HEK293T (cell line): Measurements from ENCODE around the gene TBC1D1.
"Not testable (repeated sequence)": the region's sequence is repeated elsewhere in the genome, so short reads cannot be mapped to it uniquely, and the experiment has no call there.

Source experiments
- CTCF ChIA-PET: fragments of 350-600 bp; formaldehyde crosslinking; extraction: SDS; loops from one replicate; lab custom pipeline; 2021; ENCODE audit warnings: antibody characterized with exemption, inconsistent platforms; lab: Yijun Ruan, JAX
- POLR2A ChIA-PET: fragments of 350-600 bp; formaldehyde crosslinking; extraction: SDS; loops from one replicate; lab custom pipeline; 2020; ENCODE audit warnings: antibody characterized with exemption, inconsistent platforms; lab: Yijun Ruan, JAX
- DNase-seq: peaks from one replicate; pipeline ENCODE4 v3.0.0; 2012; ENCODE audit warnings: mixed read lengths; ENCODE audit errors: extremely low spot score
- ARNT ChIP-seq: fragments of 450-650 bp; IDR thresholded peaks from 2 replicates; pipeline ENCODE4 v1.6.1; 2017; ENCODE audit warnings: mild to moderate bottlenecking
- BHLHE40 ChIP-seq: fragments of 450-650 bp; IDR thresholded peaks from 2 replicates; pipeline ENCODE4 v1.6.1; 2016; ENCODE audit warnings: mild to moderate bottlenecking, moderate library complexity, borderline replicate concordance
- CTBP1 ChIP-seq: fragments of 450-650 bp; IDR thresholded peaks from 2 replicates; pipeline ENCODE4 v1.6.1; 2016; ENCODE audit warnings: borderline replicate concordance
- ELF4 ChIP-seq: fragments of 450-650 bp; IDR thresholded peaks from 2 replicates; pipeline ENCODE4 v1.6.1; 2017; ENCODE audit warnings: antibody characterized with exemption
- FOXA1 ChIP-seq: fragments of 450-650 bp; IDR thresholded peaks from 2 replicates; pipeline ENCODE4 v1.6.1; 2016; ENCODE audit warnings: mild to moderate bottlenecking
- FOXK2 ChIP-seq: fragments of 450-650 bp; IDR thresholded peaks from 2 replicates; pipeline ENCODE4 v1.6.1; 2016; ENCODE audit warnings: mild to moderate bottlenecking
- FOXM1 ChIP-seq: fragments of 450-650 bp; IDR thresholded peaks from 2 replicates; pipeline ENCODE4 v1.6.1; 2017; ENCODE audit warnings: mild to moderate bottlenecking, borderline replicate concordance
- HDGF ChIP-seq: fragments of 450-650 bp; IDR thresholded peaks from 2 replicates; pipeline ENCODE4 v1.6.1; 2017; ENCODE audit warnings: antibody characterized with exemption, borderline replicate concordance
- L3MBTL2 ChIP-seq: fragments of 450-650 bp; conservative IDR thresholded peaks from 2 replicates; pipeline ENCODE4 v1.6.1; 2016; ENCODE audit warnings: mild to moderate bottlenecking
- LEF1 ChIP-seq: fragments of 450-650 bp; IDR thresholded peaks from 2 replicates; pipeline ENCODE4 v1.6.1; 2017; ENCODE audit warnings: mild to moderate bottlenecking, borderline replicate concordance
- NFRKB ChIP-seq: fragments of 450-650 bp; IDR thresholded peaks from 2 replicates; pipeline ENCODE4 v1.6.1; 2016; ENCODE audit warnings: mild to moderate bottlenecking, moderate library complexity
- SP1 ChIP-seq: fragments of 450-650 bp; IDR thresholded peaks from 2 replicates; pipeline ENCODE4 v1.6.1; 2017
- SUZ12 ChIP-seq: fragments of 450-650 bp; IDR thresholded peaks from 2 replicates; pipeline ENCODE4 v1.6.1; 2016; ENCODE audit warnings: mild to moderate bottlenecking
- TARDBP ChIP-seq: fragments of 450-650 bp; IDR thresholded peaks from 2 replicates; pipeline ENCODE4 v1.6.1; 2016
- ZNF384 ChIP-seq: fragments of 450-650 bp; IDR thresholded peaks from 2 replicates; pipeline ENCODE4 v1.6.1; 2016
- TF ChIP-seq, protein P1 (sequence below): fragments of 450-650 bp; IDR thresholded peaks from 2 replicates; pipeline ENCODE4 v1.6.1; 2016

Gene TBC1D1

GRCh38 chr4:38014421-38014852 is 123.6 kb downstream of the TBC1D1 start:
- no peak for TF ChIP-seq HDGF
- TF ChIP-seq, protein P1, sequence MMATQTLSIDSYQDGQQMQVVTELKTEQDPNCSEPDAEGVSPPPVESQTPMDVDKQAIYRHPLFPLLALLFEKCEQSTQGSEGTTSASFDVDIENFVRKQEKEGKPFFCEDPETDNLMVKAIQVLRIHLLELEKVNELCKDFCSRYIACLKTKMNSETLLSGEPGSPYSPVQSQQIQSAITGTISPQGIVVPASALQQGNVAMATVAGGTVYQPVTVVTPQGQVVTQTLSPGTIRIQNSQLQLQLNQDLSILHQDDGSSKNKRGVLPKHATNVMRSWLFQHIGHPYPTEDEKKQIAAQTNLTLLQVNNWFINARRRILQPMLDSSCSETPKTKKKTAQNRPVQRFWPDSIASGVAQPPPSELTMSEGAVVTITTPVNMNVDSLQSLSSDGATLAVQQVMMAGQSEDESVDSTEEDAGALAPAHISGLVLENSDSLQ = no peak
- CTCF ChIA-PET = no interaction called here
- DNase-seq = no peak
- POLR2A ChIA-PET = no interaction called here

- DNase-seq = no peak
- ChIA-PET CTCF (no interaction called here), POLR2A (no interaction called here)
- TF ChIP-seq NFRKB (no peak), ARNT (no peak), FOXM1 (no peak), CTBP1 (no peak), ELF4 (no peak), TARDBP (no peak), HDGF (no peak), L3MBTL2 (no peak), LEF1 (no peak), SP1 (no peak), FOXK2 (no peak), ZNF384 (no peak), BHLHE40 (no peak)
- TF ChIP-seq, protein P1 = no peak
Measured at GRCh38 chr4:38015886-38016515, 125.1 kb downstream of the TBC1D1 start.

GRCh38 chr4:38016698-38017097 is 125.8 kb downstream of the TBC1D1 start:
- CTCF ChIA-PET = no interaction called here
- DNase-seq = no peak
- TF ChIP-seq SUZ12 (no peak), FOXK2 (no peak), BHLHE40 (no peak), SP1 (no peak), LEF1 (no peak), FOXM1 (no peak), ARNT (no peak), TARDBP (no peak), HDGF (no peak), NFRKB (no peak), CTBP1 (no peak)
- TF ChIP-seq, protein P1 = no peak
- POLR2A ChIA-PET = no interaction called here

GRCh38 chr4:38017609-38018008 is 126.7 kb downstream of the TBC1D1 start:
- no peak for DNase-seq
- TF ChIP-seq FOXK2 = no peak
- TF ChIP-seq CTBP1 = no peak
- no peak for TF ChIP-seq SUZ12
- no peak for TF ChIP-seq NFRKB
- TF ChIP-seq HDGF = no peak
- TF ChIP-seq, protein P1 = no peak
- TF ChIP-seq LEF1 = no peak
- no peak for TF ChIP-seq L3MBTL2
- TF ChIP-seq SP1 = no peak
- no peak for TF ChIP-seq FOXM1
- TF ChIP-seq FOXA1 = no peak
- ChIA-PET CTCF (no interaction called here), POLR2A (no interaction called here)

DNA sequence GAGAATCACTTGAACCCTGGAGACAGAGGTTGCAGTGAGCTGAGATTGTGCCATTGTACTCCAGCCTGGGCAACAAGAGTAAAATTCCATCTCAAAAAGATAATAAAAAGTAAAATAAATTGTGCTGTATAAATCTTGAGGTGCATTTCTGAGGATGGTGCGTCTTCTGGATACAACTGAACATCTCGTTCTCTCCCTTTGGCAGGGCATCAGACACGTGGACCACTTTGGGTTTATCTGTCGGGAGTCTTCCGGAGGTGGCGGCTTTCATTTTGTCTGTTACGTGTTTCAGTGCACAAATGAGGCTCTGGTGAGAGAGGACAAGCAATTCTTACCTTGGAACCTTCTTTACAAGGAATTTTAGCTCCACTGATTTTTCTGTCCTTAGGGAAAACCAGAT is 129.5 kb downstream of the TBC1D1 start:
- no peak for DNase-seq
- ChIA-PET CTCF (interaction anchor here (1.2 kb wide), 1 partner anchor 15 kb away, joined by 4 read pairs; no protein-coding TSS in a partner anchor), POLR2A (no interaction called here)
- TF ChIP-seq ZNF384 = no peak
- TF ChIP-seq FOXM1 = no peak
- no peak for TF ChIP-seq HDGF
- no peak for TF ChIP-seq TARDBP
- TF ChIP-seq CTBP1 = no peak
- no peak for TF ChIP-seq SUZ12
- no peak for TF ChIP-seq NFRKB
- TF ChIP-seq FOXK2 = no peak
- TF ChIP-seq ELF4 = no peak
- TF ChIP-seq L3MBTL2 = no peak
- no peak for TF ChIP-seq SP1
- TF ChIP-seq BHLHE40 = no peak
- no peak for TF ChIP-seq ARNT
- no peak for TF ChIP-seq FOXA1

GRCh38 chr4:38020961-38021360 is 130.1 kb downstream of the TBC1D1 start:
- POLR2A ChIA-PET, DNase-seq: not testable (repeated sequence)
- CTCF ChIA-PET = interaction anchor here (0.6 to 1.2 kb wide), 2 partner anchors 14 to 398 kb away, joined by 3 to 4 read pairs; no protein-coding TSS in a partner anchor
